Right lobe of liver (tissue), 6 donors: ENCODE results near the gene CAMTA1. TPM values are rescaled to one million over a fixed set of nuclear protein-coding genes. Genes with fewer than 3 reads are reported as not detected.

Experiments used
- ATAC-seq, 4 donors: fragments of 200-7000 bp; cut with Tn5 transposase; one replicate each; pipeline ENCODE4 v1.9.1; 2020; ENCODE audit warnings: mild to moderate bottlenecking in 4 of 4, moderate library complexity in 4 of 4
- DNase-seq, 3 donors: peaks; one replicate each; pipeline ENCODE4 v3.0.0-alpha.2; 2020
- H3K27ac ChIP-seq, 3 donors: fragments of 200-600 bp; one replicate each; pipeline ENCODE4 v1.8.0; 2022
- H3K27me3 ChIP-seq, 2 donors: fragments of 200-600 bp; one replicate each; pipeline ENCODE4 v1.8.0; 2022
- H3K36me3 ChIP-seq, 4 donors: fragments of 200-600 bp; sonication (generic) in 1 of 4; one replicate each; pipeline versions ENCODE4 v1.5.1 to v1.8.0; 2017 to 2022; ENCODE audit warnings: control low read depth in 1 of 4
- H3K4me1 ChIP-seq, 4 donors: fragments of 200-600 bp; sonication (generic) in 1 of 4; one replicate each; pipeline versions ENCODE4 v1.5.1 to v1.8.0; 2017 to 2022; ENCODE audit warnings: control low read depth in 1 of 4
- H3K4me3 ChIP-seq, 3 donors: fragments of 200-600 bp; one replicate each; pipeline ENCODE4 v1.8.0; 2022
- H3K9me3 ChIP-seq, 4 donors: fragments of 200-600 bp; sonication (generic) in 1 of 4; one replicate each; pipeline versions ENCODE4 v1.5.1 to v1.8.0; 2017 to 2022; ENCODE audit warnings: control low read depth in 1 of 4
- CTCF ChIP-seq, 4 donors: fragments of 200-600 bp in 3 of 4; fragments of 450-650 bp in 1 of 4; IDR thresholded peaks; one replicate each; pipeline versions ENCODE4 v1.5.1 to v1.8.0; 2016 to 2022; ENCODE audit warnings: antibody characterized with exemption in 4 of 4, mild to moderate bottlenecking in 2 of 4
- POLR2A ChIP-seq: fragments of 450-650 bp; IDR thresholded peaks from one replicate; pipeline ENCODE4 v1.6.1; 2017; ENCODE audit warnings: antibody characterized with exemption, mild to moderate bottlenecking
- WGBS: methylation state at CpG from one replicate; pipeline ENCODE4 v1.1.6; 2018; ENCODE audit warnings: low coverage, low lambda C conversion rate; ENCODE audit not compliant: insufficient coverage; ENCODE audit errors: missing lambda C conversion rate; 5-methylcytosine and 5-hydroxymethylcytosine counted together
- intact Hi-C, 2 donors: fragments of 100-400 bp; cut with DNase I; formaldehyde crosslinking; loops; one replicate each; pipeline versions ENCODE4 v1.11.2 to v1.14.1; 2022
- total RNA-seq, 6 experiments: library from RNA; depleted of rRNA in 2 of 6; stranded (reverse); fragments of >200 nt in 2 of 6; fragmentation: NEBNext Ultra II Directional in 3 of 6; extraction: Animal tissue kit (Norgen Biotek cat#: 25700) in 3 of 6; gene quantifications; one replicate each; pipeline versions ENCODE4 v1.1.0 to v1.2.4, GENCODE V29; 2016 to 2023
- donor health status: DM: no; HTN: yes; CAD: no.
- donor health status: DM: no; HTN: no; CAD: no.
- donor health status: DM: no; HTN: no; CAD: no.
- donor health status: DM: no; HTN: yes; CAD: no.
- donor health status: DM: no; HTN: yes; CAD: no.

CAMTA1 gene
- total RNA-seq, 6 experiments from 2014 or later = 32.3 to 49.4 (median 37.2) TPM

GRCh38 chr1:7663451-7664146 lies 878.3 kb downstream of the CAMTA1 start:
- Histone ChIP-seq H3K4me1 (no peaks in the 10 kb centered on the region), H3K4me3 (no peak overlapping the region), H3K36me3 (no peaks in the 10 kb centered on the region), H3K27me3 (no peaks in the 10 kb centered on the region), H3K27ac (no peak overlapping the region), H3K9me3 (no peaks in the 10 kb centered on the region)
- ATAC-seq (no peak), DNase-seq (no peak)
- WGBS = 72% methylated on average over 17 of the region's 38 CpGs
- TF ChIP-seq POLR2A (no peak), CTCF (IDR thresholded peaks at IDR 0.05) (no peak)
- intact Hi-C loops = loop anchor here in 1 of 2 donors (10.0 kb wide), 1 partner anchor 231 kb away; no protein-coding TSS in a partner anchor

- no peaks in the 10 kb centered on the region for H3K27me3 ChIP-seq
- TF ChIP-seq CTCF (IDR thresholded peaks at IDR 0.05) (no peak), POLR2A (no peak)
- no peak overlapping the region for H3K27ac ChIP-seq
- intact Hi-C loops = loop anchor here in 1 of 2 donors (10.0 kb wide), 1 partner anchor 230 kb away; no protein-coding TSS in a partner anchor
- no CpG with 5 or more reads among the region's 48 CpGs for WGBS
- ATAC-seq = no peak
- no peaks in the 10 kb centered on the region for H3K4me1 ChIP-seq
- H3K4me3 ChIP-seq = no peak overlapping the region
- no peaks in the 10 kb centered on the region for H3K9me3 ChIP-seq
- no peaks in the 10 kb centered on the region for H3K36me3 ChIP-seq
- no peak for DNase-seq
Observed at GRCh38 chr1:7664147-7664892, 879.1 kb downstream of the CAMTA1 start.

GRCh38 chr1:7664893-7665250 lies 879.6 kb downstream of the CAMTA1 start:
- no peaks in the 10 kb centered on the region for H3K27me3 ChIP-seq
- no peak overlapping the region for H3K4me3 ChIP-seq
- no peaks in the 10 kb centered on the region for H3K36me3 ChIP-seq
- no CpG with 5 or more reads among the region's 21 CpGs for WGBS
- TF ChIP-seq CTCF (IDR thresholded peaks at IDR 0.05) (no peak), POLR2A (no peak)
- peaks cover 0 to 5% (median 2%) of the 10 kb centered on the region in 4 donors for H3K4me1 ChIP-seq
- no peak for DNase-seq
- H3K27ac ChIP-seq = no peak overlapping the region
- no peaks in the 10 kb centered on the region for H3K9me3 ChIP-seq
- no peak for ATAC-seq
- intact Hi-C loops = loop anchor here (5.0 to 10.0 kb wide), 2 partner anchors 87 to 230 kb away; no protein-coding TSS in a partner anchor

GRCh38 chr1:7666249-7666648 lies 881.0 kb downstream of the CAMTA1 start:
- intact Hi-C loops = loop anchor here (5.0 to 10.0 kb wide), 2 partner anchors 86 to 229 kb away; no protein-coding TSS in a partner anchor
- 25% methylated on average over 2 of the region's 6 CpGs for WGBS
- no peak for ATAC-seq
- Histone ChIP-seq H3K4me3 (no peak overlapping the region), H3K4me1 (peaks cover 0 to 5% (median 2%) of the 10 kb centered on the region in 4 donors), H3K27ac (no peak overlapping the region), H3K27me3 (no peaks in the 10 kb centered on the region), H3K36me3 (no peaks in the 10 kb centered on the region), H3K9me3 (no peaks in the 10 kb centered on the region)
- no peak for TF ChIP-seq POLR2A
- no peak for TF ChIP-seq CTCF (IDR thresholded peaks at IDR 0.05)
- no peak for DNase-seq
